GM21737 (cell line): ENCODE data around the gene PAK5.
"Not testable (repeated sequence)": the region's sequence is repeated elsewhere in the genome, so short reads cannot be mapped to it uniquely, and the experiment has no call there.

Experiments
- ATAC-seq: cut with Tn5 transposase; IDR thresholded peaks from one replicate; pipeline ENCODE4 v1.9.1; 2021; ENCODE audit warnings: mild to moderate bottlenecking, moderate library complexity; ENCODE audit not compliant: unreplicated experiment

The PAK5 gene

DNA sequence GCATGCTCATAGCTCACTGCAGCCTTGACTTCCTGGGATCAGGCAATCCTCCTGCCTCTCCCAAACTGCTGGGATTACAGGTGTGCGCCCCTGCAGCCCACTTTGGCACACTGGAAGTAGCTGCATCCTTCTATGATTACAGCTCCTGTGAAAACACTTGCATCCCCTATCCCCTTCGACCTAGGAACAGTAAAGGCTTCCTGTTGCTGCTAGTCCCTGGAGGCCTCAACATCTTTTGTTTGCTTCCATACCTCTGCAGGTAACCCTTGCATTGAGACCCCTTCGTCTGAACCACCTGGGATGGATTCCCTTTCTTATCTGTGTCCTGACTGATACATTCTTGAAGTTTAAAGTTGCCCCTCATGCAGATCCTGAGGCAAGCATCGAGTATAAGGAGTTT lies 152.4 kb downstream of the PAK5 start:
- ATAC-seq: no peak

DNA sequence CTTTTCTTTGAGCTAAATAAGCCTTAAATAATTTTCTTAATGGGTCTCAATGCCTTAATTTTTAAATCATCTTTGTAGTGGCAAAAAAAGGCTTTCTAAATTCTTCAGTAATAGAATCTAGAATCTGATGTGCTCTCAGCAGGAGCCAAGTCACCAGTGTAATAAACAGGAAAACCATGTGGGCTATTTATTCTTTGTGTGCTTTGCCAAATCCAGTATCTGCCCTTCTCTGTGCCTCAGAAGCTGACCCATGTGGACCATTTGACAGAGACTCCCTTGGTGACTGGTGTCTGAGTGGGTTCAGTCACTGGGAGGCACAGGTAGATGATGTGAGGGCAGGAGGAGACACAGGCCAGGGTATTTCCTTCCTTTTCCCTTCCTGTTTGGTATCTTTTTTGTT lies 152.9 kb downstream of the PAK5 start:
- ATAC-seq: no peak

DNA sequence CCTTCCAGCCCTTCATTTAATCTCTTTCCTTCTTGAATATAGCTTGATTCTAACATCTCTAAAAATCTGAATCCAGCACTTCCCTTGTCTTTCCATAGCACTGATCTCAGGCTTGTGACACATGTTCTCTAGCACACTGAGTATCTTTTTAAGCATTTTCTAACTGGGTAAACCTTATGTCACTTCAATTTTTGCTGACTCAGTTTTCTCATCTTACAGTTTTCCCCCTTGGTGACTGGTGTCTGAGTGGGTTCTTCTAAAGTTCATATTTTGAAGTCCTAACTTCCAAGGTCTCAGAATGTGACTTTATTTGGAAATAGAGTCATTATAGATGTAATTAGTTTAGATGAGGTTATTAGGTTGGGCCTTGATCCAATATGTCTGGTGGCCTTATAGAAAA lies 153.9 kb downstream of the PAK5 start:
- ATAC-seq: no peak

DNA sequence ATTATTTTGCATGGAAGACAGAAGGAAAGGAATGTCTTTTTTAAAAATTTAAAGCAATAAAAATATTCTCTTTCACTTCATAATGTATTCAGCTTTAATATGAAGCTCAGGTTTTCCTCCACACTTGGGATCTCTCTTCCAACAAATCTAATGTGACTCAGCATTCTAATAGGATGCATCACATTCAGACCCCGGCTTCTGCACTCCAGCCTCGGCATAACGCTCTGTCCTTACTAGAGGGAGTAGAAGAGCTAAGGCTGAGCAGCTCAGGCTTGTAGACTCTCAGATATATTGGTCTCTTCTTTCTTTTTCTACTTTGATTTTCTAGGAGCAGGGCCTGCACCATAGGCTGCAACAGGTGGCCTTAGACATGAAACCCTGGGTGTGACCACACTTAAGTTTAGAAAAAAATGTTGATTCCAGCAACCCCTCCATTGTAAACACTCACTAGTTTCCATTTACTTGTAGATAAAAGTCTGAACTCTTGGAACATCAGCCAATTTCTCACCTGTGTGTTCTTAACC lies 161.7 kb downstream of the PAK5 start:
- ATAC-seq: no peak

DNA sequence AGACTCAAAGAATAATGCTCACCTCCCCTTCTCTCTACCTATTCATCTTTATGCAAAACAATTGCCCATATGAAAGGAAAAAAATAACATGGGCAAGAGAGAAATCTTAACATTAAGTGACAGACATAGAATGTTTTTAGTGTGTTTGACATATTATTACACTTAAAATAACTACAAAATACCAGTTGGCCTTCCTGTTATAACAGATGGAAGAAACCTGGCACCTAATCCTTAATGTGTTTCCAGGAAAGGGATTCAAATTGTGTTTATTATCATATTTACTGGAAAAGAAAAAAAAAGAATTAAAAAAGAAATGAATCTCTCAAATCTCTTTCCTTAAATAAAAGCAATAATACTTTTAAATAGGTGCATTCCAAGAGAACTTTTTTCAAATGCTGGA lies 165.9 kb downstream of the PAK5 start:
- no peak for ATAC-seq

DNA sequence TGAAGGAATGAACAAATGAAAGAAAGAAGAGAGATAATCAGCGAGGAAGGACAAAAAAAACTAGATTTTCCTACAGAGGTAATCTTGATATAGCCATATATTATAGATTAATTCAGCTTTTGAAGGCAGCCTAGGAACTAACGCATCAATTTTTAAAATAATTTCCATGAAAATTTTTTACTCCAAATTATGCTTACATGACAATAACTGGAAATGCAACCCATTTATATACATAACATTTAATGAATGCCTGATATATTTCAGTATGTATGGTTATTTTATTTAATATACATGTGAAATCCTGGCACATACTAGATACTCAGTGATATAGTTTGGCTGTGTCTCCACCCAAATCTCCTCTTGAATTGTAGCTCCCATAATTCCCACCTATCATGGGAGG lies 166.8 kb downstream of the PAK5 start:
- no peak for ATAC-seq

DNA sequence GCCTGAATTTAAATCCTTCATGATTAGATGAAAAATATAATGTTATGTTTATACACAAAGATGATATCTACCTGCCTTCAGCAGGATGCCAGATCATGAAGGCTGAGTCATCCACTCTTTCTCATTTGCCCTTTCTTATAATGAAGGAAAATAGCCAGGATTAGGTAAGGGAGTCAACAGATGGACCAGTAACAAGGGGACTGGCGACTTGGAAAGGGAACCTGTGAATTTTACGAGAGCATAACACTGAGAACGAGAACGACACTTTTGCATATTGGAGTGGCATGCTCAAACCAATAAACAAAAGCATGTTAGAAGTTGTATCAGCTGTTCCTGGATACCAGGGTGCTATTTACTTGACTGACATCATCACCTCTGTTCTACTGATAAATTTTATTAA lies 170.5 kb downstream of the PAK5 start:
- ATAC-seq: no peak

DNA sequence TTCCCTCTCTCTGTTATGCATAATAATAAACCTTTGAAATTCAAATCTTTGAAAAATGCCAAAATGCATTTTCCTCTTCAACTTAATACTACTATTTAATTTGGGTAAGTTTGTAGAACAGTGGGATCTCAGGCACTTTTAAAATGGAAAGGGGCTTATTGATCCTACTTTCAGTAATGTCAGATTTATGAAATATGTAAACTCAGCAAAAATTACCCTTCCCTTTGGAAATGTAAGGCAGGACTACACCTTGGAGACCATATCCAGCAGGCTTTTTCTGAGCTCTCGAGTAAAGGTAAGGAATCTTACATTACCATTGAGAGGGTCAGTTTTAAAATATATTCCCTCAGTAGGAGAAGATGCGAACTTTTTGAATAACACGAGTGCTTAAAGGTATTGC lies 175.5 kb downstream of the PAK5 start:
- no peak for ATAC-seq

DNA sequence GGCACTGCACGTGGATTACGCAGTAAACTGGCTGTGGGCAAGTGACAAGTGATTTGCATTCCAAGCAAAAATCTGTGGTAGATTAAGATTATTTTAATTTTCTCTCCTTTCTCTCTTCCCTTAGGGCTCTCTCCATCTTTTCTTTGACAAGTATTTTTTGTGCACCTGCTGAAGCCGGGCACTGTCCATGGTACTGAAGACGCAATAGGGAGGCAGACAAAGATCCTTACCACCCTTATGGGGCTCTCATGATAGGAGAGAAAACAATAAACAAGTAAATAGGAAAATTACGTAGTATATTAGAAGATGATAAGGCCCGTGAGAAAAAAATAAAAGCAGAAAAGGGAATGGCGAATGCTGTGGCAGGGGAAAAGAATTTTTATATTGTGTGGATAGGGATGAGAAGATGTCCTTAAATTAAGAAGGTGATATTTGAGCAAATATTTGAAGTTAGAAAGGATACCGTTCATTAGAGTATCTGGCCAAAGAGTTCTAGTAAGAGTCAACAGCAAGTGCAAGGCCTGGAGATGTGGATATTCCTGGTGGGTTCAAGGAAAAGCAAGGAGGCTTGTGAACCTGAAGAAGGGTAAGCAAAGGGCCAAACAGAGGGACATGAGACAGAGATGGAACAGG lies 178.5 kb downstream of the PAK5 start:
- ATAC-seq: no peak

DNA sequence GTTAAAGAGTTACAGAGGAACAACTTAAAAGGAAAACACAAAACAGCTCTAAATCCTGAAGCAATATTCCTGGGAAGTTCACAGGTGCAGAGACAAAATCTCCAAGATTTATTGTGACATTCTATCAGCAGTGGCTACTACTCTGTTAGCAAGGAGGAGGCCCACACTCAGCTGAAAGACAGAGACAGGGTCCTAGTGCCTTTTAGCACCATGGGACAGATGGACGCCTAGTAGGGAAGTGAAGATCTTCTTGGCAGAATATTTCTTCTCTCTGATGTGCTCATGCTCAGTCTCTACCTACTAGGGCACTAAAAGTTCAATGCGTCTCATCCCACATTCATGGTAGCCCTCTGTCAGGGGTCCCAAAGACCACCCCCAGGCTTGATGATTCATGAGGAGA lies 191.1 kb downstream of the PAK5 start:
- no peak for ATAC-seq

DNA sequence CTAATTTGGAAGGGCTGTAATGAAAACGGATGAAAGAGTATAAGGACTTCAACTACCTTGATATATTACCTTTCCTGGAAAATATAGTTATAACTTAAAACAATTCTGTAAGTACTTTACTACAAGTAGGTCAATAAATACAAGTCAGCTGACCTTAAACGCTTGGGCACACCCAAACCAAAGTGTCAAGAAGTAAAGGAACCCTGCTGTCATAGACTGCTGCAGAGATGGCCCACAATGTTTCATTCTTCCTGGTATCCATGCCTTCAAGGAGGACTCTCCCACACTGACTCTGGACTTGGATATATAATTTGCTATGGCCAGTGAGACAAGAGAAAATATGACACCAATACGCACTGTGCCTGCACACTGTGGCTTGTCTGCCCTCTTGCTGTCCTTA lies 192.5 kb downstream of the PAK5 start:
- no peak for ATAC-seq

DNA sequence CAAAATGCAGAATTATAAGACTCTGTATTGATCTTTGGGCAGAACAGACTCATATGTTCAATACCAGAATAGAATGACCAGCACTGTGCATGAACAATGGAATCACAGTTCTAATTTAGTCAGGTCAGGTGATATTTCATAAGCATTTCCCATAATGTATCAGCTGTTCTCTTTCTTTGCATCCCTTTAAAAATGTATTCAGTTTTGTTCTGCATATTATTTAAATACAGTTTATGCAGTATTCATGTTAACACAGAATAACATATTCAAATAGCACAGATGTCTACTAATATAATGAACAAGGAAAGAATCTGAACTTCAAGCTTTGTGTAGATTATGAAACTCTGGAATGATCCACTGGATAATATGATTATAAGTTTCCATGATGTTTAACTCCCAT lies 196.0 kb downstream of the PAK5 start:
- no peak for ATAC-seq

DNA sequence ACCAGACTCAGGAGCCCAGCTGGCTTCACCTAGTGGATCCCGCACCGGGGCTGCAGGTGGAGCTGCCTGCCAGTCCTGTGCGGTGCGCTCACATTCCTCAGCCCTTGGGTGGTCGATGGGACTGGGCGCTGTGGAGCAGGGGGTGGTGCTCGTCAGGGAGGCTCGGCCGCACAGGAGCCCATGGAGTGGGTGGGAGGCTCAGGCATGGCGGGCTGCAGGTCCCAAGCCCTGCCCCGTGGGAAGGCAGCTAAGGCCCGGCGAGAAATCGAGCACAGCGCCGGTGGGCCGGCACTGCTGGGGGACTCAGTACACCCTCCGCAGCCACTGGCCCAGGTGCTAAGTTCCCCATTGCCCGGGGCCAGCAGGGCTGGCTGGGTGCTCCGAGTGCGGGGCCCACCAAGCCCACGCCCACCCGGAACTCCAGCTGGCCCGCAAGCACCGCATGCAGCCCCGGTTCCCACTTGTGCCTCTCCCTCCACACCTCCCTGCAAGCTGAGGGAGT lies 197.3 kb downstream of the PAK5 start:
- not testable (repeated sequence) for ATAC-seq

DNA sequence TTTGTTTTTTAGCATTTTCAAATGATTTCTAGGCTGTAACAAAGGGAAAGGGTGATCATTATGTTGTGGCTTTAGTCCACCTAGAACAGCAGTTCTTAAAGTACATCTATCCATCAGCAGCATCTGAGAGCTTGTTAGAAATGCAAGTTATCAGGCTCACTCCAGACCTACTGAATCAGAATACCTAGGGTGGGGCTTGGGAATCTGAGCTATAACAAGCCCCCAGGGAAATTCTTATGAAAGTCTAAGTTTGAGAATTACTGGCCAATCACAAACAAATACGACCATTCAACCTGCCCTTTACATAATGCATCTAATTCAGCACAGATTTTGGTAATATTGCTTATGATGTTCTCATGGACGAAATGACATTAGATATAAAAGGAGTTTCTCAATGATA lies 201.0 kb downstream of the PAK5 start:
- ATAC-seq: no peak

DNA sequence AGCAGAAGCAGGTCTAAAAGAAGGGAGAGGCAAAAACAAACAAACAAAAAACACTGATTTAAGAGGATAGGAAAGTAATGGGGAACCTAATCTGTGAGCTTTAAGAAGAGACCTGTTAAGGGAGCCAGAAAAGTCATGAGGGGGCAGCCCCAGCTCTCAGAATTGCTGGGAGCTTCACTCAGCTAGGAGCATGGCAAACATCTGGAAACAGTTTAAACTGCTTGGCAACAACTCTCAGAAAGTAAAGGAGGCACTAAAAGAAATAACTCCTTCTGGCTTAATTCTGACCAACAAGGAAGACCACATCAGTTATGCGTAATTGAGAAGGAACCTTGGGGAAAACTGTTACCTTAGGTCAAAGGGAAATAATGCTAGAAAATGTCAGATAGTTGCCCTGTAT lies 203.1 kb downstream of the PAK5 start:
- no peak for ATAC-seq

DNA sequence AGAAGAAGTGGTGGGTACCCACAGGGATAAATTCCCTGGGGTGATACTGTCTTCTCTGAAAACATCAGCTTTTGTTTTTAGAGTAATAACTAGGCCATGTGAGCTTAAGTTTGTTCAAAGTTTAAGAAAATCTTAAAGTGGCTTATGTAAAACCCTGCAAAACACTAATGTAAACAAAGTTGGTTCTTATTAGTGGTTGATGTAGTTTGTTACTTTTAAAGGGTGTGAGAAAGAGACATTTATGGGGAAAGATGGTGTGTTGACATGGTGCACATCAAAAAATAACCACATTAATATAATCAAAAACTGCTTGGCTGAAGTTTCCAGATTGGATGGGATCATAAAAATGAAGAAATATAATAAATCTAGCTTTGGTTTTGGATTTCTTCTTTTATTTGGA lies 204.5 kb downstream of the PAK5 start:
- no peak for ATAC-seq

DNA sequence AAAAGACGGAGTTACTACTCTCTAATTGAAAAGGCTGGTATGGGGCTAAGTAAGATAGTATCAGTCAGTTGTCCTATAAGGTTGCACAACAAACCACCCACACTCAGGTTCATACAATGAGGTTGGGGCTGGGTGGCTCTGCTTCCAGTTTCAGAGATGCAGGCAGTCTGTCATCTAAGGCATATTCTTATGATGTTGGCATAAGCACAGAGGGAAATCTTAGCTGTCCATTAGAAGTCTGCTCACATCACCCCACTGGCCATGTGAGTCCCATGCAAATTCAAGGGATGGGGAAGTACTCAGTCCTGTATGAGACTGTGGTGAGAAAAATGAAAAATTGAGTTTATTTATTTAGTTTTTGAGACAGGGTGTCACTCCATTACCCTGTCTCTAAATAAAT lies 205.9 kb downstream of the PAK5 start:
- ATAC-seq: no peak

DNA sequence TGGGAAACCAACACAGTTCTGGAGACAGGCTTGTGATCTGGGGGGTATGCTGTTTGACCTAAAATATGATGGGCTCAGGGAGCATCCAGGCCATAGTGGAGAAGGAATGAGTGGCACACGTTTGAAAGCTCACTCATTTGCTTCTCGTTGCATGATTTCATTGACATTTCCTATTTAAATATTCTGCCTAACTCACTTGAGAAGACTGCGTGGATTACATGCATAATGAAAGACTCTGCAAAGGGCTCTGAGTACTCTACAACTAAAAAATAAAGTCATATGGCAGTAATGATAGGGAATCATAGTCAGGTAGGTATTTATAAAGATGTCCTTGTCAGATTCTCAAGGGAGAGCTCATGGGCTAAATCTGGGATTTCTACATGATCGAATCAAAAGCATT lies 206.6 kb downstream of the PAK5 start:
- no peak for ATAC-seq

DNA sequence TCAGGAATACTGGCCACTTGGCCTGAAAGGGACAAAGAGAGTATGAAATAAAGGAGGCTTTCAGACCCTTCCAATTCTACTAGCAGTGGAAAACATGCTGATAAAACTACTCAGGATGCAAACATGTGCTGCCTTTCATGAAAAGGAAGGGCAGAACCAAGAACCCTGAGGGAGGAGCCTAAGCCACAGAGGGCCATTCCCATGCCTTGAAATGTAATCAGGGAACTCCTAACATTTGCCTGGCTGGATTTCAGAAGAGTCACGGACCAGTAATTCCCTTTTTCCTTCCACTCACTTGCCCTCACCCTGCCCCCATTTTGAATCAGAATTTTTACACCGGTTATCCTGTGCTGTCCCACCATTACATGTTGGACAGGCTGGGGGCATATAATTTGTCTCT lies 208.3 kb downstream of the PAK5 start:
- no peak for ATAC-seq

DNA sequence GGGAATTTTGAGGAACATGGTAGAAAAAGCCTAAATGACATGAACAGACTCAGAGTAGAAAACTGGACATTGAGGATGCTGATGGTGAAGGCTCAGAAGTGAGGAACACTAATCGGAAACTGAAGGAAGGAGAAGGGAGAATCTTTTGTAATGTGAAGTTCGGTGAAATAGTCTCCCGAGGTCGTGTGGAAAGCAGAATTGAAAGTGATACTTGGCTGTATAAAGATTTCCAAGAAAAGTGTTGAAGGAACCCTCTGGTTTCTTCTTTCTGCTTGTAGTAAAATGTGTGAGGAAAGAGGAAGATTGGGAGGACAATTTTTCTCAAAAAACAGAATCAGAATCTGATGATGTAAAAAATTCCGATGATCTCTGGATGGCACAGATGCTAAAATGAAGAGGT lies 209.0 kb downstream of the PAK5 start:
- ATAC-seq: no peak

DNA sequence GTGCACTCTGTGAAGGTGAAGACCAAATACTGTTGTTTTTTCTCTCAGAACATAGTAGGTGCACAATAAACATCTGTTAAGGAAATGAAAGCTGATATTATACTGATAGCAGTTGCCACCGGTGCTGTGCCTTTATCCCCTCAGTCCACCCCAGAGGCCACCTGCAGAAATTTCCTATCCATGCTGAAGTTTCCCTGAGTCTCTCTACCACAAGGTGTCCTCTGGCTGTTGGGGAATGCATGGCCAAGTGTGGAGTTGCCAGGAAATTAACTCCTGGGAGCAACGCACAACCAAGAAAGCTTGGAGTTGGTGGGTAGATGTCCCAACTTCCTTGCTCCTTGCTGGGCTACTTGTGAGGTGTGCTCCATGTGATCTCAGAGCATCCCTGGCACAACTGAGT lies 210.3 kb downstream of the PAK5 start:
- ATAC-seq: no peak

DNA sequence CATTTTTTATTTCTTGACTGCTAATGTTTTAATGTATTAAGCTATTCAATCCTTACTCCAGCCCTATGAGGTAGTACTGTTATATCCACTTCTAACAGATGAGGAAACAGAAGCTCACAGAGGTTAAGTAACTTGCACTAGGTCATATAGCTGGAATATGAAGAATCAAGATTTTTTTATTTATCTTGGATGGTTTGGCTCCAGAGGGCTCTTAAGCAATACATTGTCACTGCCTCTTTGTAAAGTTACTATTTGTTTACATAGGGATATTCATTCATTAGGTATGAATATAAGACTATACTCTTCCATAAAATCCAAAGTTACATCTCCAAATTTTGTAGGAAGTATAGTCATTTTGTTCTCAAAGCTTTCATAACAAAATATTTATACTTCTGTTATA lies 210.7 kb downstream of the PAK5 start:
- ATAC-seq: no peak

DNA sequence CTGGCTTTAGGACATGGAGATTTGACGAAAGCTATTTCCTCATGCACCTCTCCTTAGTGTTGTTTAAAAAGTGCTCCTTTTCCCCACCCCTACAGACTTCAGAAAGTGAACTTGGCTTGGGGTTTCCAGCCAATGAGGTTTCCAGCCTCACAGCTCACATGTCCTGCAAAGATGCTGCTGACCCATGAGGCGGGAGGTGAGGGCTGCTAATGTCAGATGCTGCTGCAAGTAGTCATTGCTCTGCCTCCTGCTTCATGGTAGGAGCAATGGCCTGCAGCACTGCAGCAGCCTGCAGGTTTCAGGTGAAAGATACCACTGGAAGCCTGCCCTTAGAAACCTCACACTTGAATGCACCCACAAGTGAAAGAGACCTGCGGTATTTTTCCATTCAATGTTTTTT lies 211.7 kb downstream of the PAK5 start:
- ATAC-seq: no peak
